Spleen (tissue), 11 donors: ENCODE data around the gene HSPA12A. TPM values are rescaled to one million over a fixed set of nuclear protein-coding genes. Genes with fewer than 3 reads are reported as not detected.

Experiments used
- DNase-seq: peaks from one replicate; pipeline ENCODE4 v3.0.0-alpha.2; 2020
- H3K27ac ChIP-seq, 8 donors: fragments of 200-600 bp; sonication (generic) in 7 of 8; 1 replicate in 4 of 8; 2 replicates in 4 of 8; pipeline versions ENCODE4 v1.5.0 to v1.8.0; 2016 to 2021; ENCODE audit warnings: inconsistent platforms in 4 of 8, mild to moderate bottlenecking in 4 of 8, moderate library complexity in 1 of 8
- H3K27me3 ChIP-seq, 7 donors: fragments of 200-600 bp; sonication (generic) in 6 of 7; replicated peaks in 1 of 7; 1 replicate in 4 of 7; 2 replicates in 3 of 7; pipeline versions ENCODE4 v1.5.0 to v1.8.0; 2016 to 2021; ENCODE audit warnings: inconsistent platforms in 3 of 7, mild to moderate bottlenecking in 1 of 7
- H3K36me3 ChIP-seq, 6 donors: fragments of 200-600 bp; sonication (generic) in 5 of 6; 1 replicate in 4 of 6; 2 replicates in 2 of 6; pipeline versions ENCODE4 v1.5.0 to v1.8.0; 2016 to 2021; ENCODE audit warnings: inconsistent platforms in 2 of 6
- H3K4me1 ChIP-seq, 6 donors: fragments of 200-600 bp; sonication (generic) in 5 of 6; 1 replicate in 3 of 6; 2 replicates in 3 of 6; pipeline versions ENCODE4 v1.5.0 to v1.8.0; 2016 to 2021; ENCODE audit warnings: inconsistent platforms in 3 of 6
- H3K4me3 ChIP-seq, 8 donors: fragments of 200-600 bp; sonication (generic) in 7 of 8; 1 replicate in 4 of 8; 2 replicates in 4 of 8; pipeline versions ENCODE4 v1.5.0 to v1.8.0; 2016 to 2021; ENCODE audit warnings: inconsistent platforms in 4 of 8, mild to moderate bottlenecking in 4 of 8, moderate library complexity in 2 of 8
- H3K9me3 ChIP-seq, 8 donors: fragments of 200-600 bp; sonication (generic) in 7 of 8; 1 replicate in 4 of 8; 2 replicates in 4 of 8; pipeline versions ENCODE4 v1.5.0 to v1.8.0; 2016 to 2021; ENCODE audit warnings: inconsistent platforms in 4 of 8
- POLR2A ChIP-seq, 3 donors: fragments of 450-650 bp; IDR thresholded peaks; one replicate each; pipeline ENCODE4 v1.5.1; 2017; ENCODE audit warnings: antibody characterized with exemption in 3 of 3, mild to moderate bottlenecking in 1 of 3
- POLR2AphosphoS5 ChIP-seq, 3 donors: sonication (generic); formaldehyde crosslinking; IDR thresholded peaks; one replicate each; pipeline ENCODE4 v1.5.1; 2017; ENCODE audit warnings: antibody characterized with exemption in 3 of 3
- WGBS, 5 donors: extraction: QIAGEN DNeasy Blood & Tissue Kit in 3 of 5; methylation state at CpG; one replicate each; pipeline versions ENCODE4 v1.1.5 to v1.1.7; 2013 to 2018; 5-methylcytosine and 5-hydroxymethylcytosine counted together
- intact Hi-C: fragments of 100-400 bp; cut with DNase I; formaldehyde crosslinking; loops from one replicate; pipeline ENCODE4 v1.15.0; 2023; ENCODE audit warnings: low total_unique reads
- polyA plus RNA-seq, 3 donors: library from polyadenylated mRNA; stranded (reverse); fragments of 200-250 nt; gene quantifications; one replicate each; pipeline ENCODE4 v1.2.1, GENCODE V29; 2013
- total RNA-seq, 7 donors: library from RNA; depleted of rRNA in 3 of 7; stranded (reverse); fragments of >200 nt in 3 of 7; fragmentation: NEBNext Ultra II Directional in 4 of 7; extraction: Animal tissue kit (Norgen Biotek cat#: 25700) in 4 of 7; gene quantifications; one replicate each; pipeline versions ENCODE4 v1.1.0 to v1.2.1, GENCODE V29; 2016 to 2021
- TF ChIP-seq, protein P1 (sequence below), 11 experiments: fragments of 200-600 bp in 7 of 11; fragments of 450-650 bp in 4 of 11; sonication (generic) in 4 of 11; IDR thresholded peaks in 8 of 11; conservative IDR thresholded peaks in 3 of 11; 1 replicate in 7 of 11; 2 replicates in 4 of 11; pipeline versions ENCODE4 v1.4.0 to v1.8.0; 2016 to 2021; ENCODE audit warnings: antibody characterized with exemption in 11 of 11, inconsistent platforms in 4 of 11, mild to moderate bottlenecking in 1 of 11
- donor health status: healthy with polysubstance abuse.
- donor health status: DM: no; HTN: no; CAD: no; lungs with moderate emphysema.
- donor health status: DM: no; HTN: no; CAD: no.
- donor health status: Bipolar disorder and iron deficiency.
- donor health status: healthy.
- donor health status: DM: no; HTN: no; CAD: no.
- donor health status: DM: yes; HTN: yes; CAD: no.

Gene HSPA12A
- total and polyA plus RNA-seq, 10 donors = 1.5 to 16.5 (median 6.9) TPM

DNA sequence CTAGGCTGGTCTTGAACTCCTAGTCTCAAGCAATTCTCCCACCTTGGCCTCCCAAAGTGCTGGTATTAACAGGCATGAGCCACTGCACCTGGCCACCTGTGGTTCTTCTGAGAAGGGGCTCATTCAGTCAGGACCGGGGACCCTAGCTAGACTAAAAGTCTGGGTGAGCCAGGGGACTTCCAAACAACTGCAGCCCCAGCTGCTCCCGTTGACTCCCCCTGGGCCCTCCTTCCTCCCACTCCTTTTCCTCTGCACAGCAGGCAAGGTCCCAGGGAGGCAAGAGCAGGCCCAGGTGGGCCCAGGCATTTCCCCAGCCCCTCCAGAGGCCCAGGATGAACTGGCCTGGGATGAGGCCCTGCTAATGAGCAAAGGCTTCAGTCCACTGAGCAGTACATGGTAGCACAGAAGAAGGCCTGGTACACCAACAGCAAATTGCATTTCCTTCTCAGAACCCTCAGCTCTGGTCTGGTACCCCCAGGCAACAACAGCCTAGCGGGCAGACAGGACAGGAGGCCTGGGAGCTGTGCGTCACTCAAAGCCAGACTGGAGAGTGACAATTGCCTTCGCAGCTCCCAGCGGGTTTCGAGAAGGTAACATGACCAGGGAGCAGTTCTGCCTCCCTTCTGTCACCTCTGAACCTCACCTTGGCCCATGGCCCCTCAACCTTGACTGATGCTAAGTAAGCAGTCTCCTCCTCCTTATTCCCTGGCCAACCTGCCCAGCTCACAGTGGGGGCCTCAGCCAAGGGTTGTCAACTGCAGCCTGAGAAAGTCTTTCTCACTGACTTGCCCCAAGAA, 30.7 kb upstream of the HSPA12A start:
- TF ChIP-seq POLR2AphosphoS5 (IDR thresholded peaks at IDR 0.05) (no peak), POLR2A (IDR thresholded peaks at IDR 0.05) (no peak)
- TF ChIP-seq, protein P1, sequence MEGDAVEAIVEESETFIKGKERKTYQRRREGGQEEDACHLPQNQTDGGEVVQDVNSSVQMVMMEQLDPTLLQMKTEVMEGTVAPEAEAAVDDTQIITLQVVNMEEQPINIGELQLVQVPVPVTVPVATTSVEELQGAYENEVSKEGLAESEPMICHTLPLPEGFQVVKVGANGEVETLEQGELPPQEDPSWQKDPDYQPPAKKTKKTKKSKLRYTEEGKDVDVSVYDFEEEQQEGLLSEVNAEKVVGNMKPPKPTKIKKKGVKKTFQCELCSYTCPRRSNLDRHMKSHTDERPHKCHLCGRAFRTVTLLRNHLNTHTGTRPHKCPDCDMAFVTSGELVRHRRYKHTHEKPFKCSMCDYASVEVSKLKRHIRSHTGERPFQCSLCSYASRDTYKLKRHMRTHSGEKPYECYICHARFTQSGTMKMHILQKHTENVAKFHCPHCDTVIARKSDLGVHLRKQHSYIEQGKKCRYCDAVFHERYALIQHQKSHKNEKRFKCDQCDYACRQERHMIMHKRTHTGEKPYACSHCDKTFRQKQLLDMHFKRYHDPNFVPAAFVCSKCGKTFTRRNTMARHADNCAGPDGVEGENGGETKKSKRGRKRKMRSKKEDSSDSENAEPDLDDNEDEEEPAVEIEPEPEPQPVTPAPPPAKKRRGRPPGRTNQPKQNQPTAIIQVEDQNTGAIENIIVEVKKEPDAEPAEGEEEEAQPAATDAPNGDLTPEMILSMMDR (IDR thresholded peaks at IDR 0.05 in 8 of 11, conservative IDR thresholded peaks at IDR 0.05 in 3 of 11) = no peak
- Histone ChIP-seq H3K36me3 (no peaks in the 10 kb centered on the region), H3K9me3 (no peaks in the 10 kb centered on the region), H3K27ac (no peak overlapping the region), H3K4me1 (peaks cover 0 to 26% (median 3%) of the 10 kb centered on the region in 6 donors), H3K4me3 (no peak overlapping the region), H3K27me3 (peaks cover 0 to 20% (median 0%) of the 10 kb centered on the region in 7 donors)
- intact Hi-C loops = no loop called here
- 75 to 93% (median 86%) methylated on average over 7 of the region's 7 CpGs for WGBS, 5 donors
- no peak for DNase-seq

DNA sequence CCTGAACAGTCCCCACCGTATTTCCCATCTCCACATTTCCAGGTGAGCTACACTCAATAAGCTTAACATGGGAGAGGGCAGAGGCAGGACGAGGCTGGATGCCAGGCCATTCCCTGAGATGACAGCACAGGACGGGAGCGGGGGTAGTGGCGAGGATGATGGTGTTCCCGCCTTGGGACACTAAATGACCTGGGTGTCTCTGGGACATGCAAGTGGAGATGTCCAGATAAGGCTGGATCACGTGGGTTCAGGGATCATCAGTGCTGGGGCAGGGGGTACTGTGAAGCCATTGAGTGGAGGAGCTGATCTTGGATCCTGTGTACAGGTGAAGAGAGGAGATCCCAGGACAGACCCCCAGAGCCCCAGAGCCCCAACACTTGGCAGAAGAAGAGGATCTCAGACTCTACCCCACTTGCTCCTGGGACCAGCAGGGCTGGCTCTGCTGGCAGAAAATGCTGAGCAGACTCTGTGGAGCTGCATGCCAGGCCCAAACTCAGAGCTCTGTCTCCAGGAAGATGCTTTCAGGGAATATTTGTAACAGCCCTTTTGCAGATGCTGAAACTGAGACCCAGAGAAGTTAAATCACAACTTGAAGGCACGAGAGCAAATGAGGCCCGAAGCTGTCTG, 29.7 kb upstream of the HSPA12A start:
- Histone ChIP-seq H3K27ac (peak overlapping the region in 5 of 8 donors; percentile 11 to 68 (median 41)), H3K4me3 (no peak overlapping the region), H3K4me1 (peaks cover 0 to 27% (median 3%) of the 10 kb centered on the region in 6 donors), H3K9me3 (no peaks in the 10 kb centered on the region), H3K27me3 (peaks cover 0 to 25% (median 0%) of the 10 kb centered on the region in 7 donors), H3K36me3 (no peaks in the 10 kb centered on the region)
- no peak for DNase-seq
- TF ChIP-seq, protein P1 (IDR thresholded peaks at IDR 0.05 in 8 of 11, conservative IDR thresholded peaks at IDR 0.05 in 3 of 11) = no peak
- TF ChIP-seq POLR2A (IDR thresholded peaks at IDR 0.05) (no peak), POLR2AphosphoS5 (IDR thresholded peaks at IDR 0.05) (no peak)
- WGBS, 5 donors = 76 to 95% (median 80%) methylated on average over 9 of the region's 9 CpGs
- intact Hi-C loops = no loop called here

DNA sequence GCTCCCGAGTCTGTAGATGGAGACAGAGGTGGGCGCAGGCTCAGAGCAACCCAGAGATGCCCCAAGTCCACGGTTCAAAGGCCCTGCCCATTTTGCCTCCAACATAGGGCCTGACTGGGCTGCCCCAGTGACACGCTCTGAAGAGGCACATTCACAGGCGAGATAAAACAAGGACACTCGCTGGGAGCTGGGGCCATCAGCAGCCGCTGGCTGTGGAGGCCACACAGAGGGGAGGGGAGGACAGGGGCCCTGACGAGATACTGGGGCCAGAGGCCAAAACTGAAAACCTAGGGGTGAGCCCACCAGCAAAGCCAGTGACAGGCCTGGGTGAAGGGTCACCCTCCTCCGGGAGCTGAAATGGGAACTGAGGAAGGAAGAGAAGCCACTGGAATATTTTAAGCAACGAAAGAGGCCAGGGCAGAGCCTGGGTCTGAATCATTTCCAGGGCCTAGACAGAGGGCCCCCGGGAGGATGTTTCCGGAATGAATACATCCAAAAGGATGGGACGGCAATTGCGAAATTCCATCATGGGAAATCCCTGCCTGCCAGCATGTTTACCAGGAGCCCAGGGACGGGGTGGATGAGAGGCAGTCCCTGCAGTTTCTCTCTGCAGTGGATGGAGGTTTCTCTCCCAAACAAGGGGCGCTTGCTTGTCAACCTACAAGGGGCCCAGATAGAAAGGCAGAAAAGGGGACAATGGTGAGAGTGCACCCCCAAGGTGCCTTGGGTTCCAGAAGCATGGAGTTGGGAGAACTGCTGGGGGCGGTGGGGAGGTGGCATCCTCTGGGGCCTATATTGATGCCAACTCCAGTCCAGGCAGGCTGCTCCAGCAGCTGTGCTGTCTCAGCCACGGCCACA, 29.0 kb upstream of the HSPA12A start:
- no peaks in the 10 kb centered on the region for H3K9me3 ChIP-seq
- peak overlapping the region in 7 of 8 donors; percentile 57 to 69 (median 58) for H3K27ac ChIP-seq
- intact Hi-C loops = no loop called here
- no peak for DNase-seq
- no peaks in the 10 kb centered on the region for H3K36me3 ChIP-seq
- peak; percentile 39 to 54 (median 42) for TF ChIP-seq POLR2AphosphoS5 (IDR thresholded peaks at IDR 0.05)
- TF ChIP-seq, protein P1 (IDR thresholded peaks at IDR 0.05 in 8 of 11, conservative IDR thresholded peaks at IDR 0.05 in 3 of 11) = no peak
- TF ChIP-seq POLR2A (IDR thresholded peaks at IDR 0.05) = no peak
- WGBS, 5 donors = 56 to 77% (median 65%) methylated on average over 18 of the region's 18 CpGs
- H3K4me3 ChIP-seq = no peak overlapping the region
- H3K27me3 ChIP-seq = peaks cover 0 to 33% (median 0%) of the 10 kb centered on the region in 7 donors
- peaks cover 0 to 32% (median 3%) of the 10 kb centered on the region in 6 donors for H3K4me1 ChIP-seq
